GM20000 (cell line): ENCODE data around the gene TACC2.

Experiments
- DNase-seq: peaks from one replicate; pipeline ENCODE4 v3.0.0; 2012; ENCODE audit warnings: low spot score
- TF ChIP-seq, protein P1 (sequence below): IDR thresholded peaks from 2 replicates; pipeline ENCODE4 v1.5.1; 2012; ENCODE audit warnings: mild to moderate bottlenecking, control low read depth; ENCODE audit errors: extremely low read depth, missing control alignments

The TACC2 gene

DNA sequence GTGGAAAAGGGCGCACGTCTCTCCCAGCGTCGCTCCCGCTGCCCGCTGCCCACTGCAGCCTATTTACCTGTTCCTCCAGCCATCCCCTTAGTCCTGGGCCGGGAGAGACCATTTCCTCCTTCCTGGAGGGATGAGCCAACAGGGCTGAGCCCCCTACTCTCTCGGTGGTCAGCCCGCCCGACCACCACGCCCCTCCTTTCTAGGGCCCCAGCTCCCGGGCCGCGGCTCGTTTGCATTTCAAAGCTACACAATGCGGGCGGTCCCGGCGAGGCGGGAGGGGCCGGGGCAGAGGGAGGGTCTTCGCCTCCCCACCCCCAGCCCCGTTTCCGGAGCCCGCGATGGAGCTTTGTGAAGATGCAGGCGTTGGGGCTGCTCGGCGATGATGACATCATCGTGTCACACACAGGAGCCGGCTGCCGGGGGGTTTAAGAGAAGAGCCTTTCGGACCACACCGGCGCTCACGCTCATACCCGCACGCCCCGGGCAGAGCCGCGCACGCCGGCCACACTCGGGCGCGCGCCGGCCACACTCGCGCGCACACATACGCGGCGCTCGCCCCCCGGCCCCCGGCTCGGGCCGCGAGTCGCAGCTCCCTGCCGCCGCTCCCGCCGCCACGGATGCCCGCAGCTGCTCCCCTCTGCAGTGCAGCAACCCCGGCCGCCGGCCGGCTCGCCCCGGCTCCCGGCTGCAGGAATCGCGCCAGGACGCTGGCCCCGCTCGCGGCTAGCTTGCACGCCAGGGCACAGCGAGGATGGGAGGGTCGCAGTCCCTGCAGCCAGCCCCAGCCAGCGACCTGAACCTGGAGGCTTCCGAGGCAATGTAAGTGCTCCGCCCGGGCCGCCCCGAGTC is 174.4 kb downstream of the TACC2 start:
- TF ChIP-seq, protein P1, sequence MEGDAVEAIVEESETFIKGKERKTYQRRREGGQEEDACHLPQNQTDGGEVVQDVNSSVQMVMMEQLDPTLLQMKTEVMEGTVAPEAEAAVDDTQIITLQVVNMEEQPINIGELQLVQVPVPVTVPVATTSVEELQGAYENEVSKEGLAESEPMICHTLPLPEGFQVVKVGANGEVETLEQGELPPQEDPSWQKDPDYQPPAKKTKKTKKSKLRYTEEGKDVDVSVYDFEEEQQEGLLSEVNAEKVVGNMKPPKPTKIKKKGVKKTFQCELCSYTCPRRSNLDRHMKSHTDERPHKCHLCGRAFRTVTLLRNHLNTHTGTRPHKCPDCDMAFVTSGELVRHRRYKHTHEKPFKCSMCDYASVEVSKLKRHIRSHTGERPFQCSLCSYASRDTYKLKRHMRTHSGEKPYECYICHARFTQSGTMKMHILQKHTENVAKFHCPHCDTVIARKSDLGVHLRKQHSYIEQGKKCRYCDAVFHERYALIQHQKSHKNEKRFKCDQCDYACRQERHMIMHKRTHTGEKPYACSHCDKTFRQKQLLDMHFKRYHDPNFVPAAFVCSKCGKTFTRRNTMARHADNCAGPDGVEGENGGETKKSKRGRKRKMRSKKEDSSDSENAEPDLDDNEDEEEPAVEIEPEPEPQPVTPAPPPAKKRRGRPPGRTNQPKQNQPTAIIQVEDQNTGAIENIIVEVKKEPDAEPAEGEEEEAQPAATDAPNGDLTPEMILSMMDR, result no peak
- no peak for DNase-seq

DNA sequence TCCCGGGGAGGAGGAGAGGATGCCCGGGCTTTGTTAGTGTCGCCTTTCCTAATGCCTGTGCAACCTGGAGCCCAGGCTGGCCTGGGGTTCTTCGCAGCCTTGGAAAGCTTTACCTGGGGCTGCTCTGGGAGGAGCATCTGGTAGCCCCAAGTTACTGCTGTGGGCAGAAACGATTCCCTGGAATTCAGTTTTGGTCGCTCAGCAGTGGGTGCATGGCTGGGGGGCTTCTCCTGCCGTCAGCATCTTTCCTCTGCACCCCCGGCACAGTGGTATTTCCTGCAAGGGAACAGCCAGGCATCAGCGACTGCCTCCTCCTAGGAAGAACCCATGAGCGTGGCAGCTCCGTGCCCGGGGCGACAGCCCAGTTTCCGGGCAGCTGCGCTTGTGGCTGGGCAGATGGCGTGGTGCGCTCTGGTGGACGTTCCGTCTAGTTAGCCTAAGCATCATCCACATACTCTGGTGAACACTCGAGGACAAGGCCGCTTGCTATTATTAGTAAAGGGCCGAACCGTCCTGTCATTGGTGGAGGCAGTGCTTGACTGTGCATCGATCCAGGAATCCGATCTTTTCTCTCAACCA is 175.1 kb downstream of the TACC2 start:
- DNase-seq, result no peak
- TF ChIP-seq, protein P1, result no peak

DNA sequence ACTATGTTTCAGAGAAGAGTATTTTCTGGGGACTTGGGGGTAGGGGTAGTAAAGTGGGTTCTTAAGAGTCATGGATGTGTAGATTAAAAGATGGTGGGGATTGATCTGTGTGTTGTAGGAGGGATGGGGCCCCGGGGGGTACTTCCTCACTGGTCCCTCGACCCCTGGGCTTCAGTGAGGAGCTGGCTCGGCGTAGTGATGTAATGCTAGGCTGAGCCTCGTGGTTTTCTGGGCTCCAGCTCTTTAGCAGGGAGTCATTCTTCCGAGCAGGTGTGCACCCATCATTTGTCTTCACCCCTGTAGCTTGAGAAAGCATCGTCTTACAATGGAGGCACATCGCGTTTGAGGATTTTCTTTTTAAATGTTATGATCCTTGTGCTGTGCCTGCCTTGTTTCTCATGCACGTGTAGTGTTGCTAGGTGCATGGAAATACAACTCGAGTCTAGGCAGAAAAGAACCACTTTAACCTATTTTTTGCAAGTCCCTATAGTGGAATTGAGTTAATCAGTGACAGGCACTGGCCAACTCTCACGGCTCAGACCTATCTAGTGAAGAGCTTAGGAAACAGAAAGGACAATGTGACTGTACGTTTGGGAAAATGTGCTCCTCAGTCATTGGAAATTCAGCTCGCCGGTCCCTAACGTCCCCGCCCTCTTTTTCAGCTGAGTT is 176.0 kb downstream of the TACC2 start:
- TF ChIP-seq, protein P1, result no peak
- DNase-seq, result no peak

DNA sequence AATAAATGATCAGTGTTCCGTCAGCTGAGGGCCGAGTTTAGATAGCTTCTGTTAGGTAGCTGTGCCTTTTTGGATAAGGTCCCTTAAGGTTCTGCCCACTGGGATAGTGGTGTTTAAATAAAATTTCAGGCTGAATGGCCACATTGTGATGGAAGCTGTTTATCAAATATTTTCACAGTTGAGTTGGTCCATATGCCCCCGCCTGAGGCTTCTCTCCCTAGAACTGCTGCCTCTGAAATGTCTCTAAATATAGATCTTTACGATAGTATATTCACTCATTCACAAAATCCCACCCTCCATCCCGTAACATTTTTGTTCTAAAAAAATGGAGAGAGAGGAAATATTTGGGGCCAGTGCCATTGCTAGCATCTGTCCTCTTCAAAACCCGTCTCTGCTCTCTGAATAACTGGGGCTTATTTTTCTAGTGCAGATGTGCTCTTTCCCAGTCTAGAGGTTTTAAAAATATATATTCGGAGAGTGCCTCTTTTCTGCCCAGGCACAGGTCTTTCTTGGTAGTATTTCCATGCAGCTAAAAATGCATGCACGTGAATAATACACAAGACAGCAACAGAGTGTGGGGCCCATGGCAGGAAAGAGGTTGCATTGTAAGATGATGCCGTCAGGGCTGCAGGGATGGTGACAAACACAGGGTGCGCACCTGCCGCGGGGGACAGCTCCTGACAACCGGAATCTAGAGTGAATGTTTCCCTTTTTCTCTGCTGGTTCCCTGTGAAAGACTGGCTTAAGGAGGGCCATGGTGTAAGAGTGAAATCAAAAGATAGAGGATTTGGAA is 176.7 kb downstream of the TACC2 start:
- TF ChIP-seq, protein P1, result no peak
- DNase-seq, result no peak

DNA sequence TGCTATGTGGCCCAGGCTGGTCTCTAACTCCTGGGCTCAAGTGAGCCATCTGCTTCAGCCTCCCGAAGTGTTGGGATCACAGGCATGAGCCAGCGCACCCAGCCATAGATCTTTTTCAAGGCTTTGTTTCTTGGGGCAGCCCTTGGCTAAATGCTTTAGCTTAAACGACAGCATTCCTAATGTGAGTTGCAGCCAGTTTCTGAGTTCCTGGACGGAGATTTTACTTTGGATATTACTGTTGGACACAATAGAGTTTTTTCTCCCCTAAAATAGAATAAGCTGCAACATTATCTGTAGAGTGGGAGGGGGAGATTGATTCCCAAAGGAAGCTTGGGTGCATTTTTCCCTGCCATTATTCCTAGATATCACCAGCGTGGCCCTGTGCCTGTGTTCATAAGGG is 179.1 kb downstream of the TACC2 start:
- TF ChIP-seq, protein P1, result no peak
- DNase-seq, result no peak

DNA sequence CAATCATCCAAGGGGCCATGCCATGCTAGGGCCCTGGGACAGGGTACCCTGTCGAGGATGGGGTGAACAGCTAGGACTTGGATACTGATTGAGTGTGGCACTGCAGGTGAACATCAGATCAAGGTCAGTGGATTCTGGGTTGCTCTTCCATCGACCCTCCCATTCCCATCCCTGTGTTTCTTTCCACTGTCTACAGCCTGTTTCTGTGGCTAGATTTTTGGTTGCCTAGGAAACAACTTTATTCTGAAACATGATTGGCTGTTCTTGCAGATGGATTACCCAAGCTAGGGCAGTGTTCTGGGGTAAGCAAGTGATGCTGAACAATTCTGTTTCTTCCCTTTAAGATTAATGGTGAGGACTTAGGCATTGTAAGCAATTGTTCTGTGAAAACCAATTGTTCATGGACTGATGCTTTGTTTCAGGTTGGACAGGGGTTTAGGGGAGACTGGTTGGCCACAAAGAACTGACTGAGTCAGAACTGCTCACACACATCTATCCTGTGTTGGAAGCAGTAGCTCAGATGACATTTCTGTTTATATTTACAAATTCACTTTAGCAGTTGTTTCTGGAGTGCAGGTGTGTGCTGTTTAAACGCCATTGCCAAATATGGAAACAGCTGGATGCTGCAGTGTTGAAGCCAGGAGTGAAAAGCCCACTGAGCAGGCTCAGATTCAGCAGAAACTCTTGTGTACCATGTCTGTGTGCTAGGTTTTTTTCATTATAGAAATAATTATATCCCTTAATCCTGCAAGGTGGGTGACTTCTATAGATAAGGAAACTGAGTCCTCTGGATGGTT is 179.8 kb downstream of the TACC2 start:
- TF ChIP-seq, protein P1, result no peak

More for the DNA sequence above, 179.8 kb downstream of the TACC2 start:
- DNase-seq, result no peak
